HepG2 (cell line): Measurements from ENCODE around the gene P2RY6. TPM values are rescaled to one million over a fixed set of nuclear protein-coding genes. Genes with fewer than 3 reads are reported as not detected.
A peak's percentile ranks its signal among the peaks of the same experiment; 100 is the strongest.

Source experiments
- ATAC-seq: fragments of 200-7000 bp; cut with Tn5 transposase; 3 replicates; pipeline ENCODE4 v1.9.1; 2020; ENCODE audit warnings: mild to moderate bottlenecking, moderate library complexity
- BruUV-seq: library from RNA; stranded (reverse); fragments of 400-500 nt; replicated peaks from 2 replicates; lab custom pipeline; 2021; lab: Mats Ljungman, UMichigan
- CTCF ChIA-PET: fragments of 300-600 bp; formaldehyde crosslinking; extraction: SDS; loops from one replicate; lab custom pipeline; 2021; ENCODE audit warnings: low total read pairs, inconsistent platforms, low intra/inter-chr PET ratio; lab: Yijun Ruan, JAX
- POLR2A ChIA-PET: fragments of 350-600 bp; sonication (Branson Sonifier 250); formaldehyde crosslinking; loops from one replicate; lab custom pipeline; 2020; ENCODE audit warnings: antibody characterized with exemption, inconsistent platforms; lab: Yijun Ruan, JAX
- DNase-seq: peaks from one replicate; pipeline ENCODE4 v3.0.0-alpha.2; 2015; ENCODE audit warnings: low spot score
- FAIRE-seq: peaks from 3 replicates; lab custom pipeline; 2011; peaks lifted over from hg19 to GRCh38; lab: Jason Lieb, UNC
- H2AFZ ChIP-seq: one replicate; pipeline ENCODE4 v1.6.1; 2011; ENCODE audit warnings: low read length, inconsistent platforms
- H3K27ac ChIP-seq: fragments of 300-600 bp; 3 replicates; pipeline ENCODE4 v1.8.0; 2011; ENCODE audit warnings: mixed run types, mild to moderate bottlenecking, mixed read lengths, low read length, inconsistent platforms; ENCODE audit not compliant: insufficient read depth; ENCODE audit errors: extremely low read length
- H3K27me3 ChIP-seq, 2 experiments: fragments of 200-600 bp in 1 of 2; 2 replicates in 1 of 2; 3 replicates in 1 of 2; pipeline versions ENCODE4 v1.6.0 to v1.8.0; 2011; ENCODE audit warnings: low read length in 2 of 2, mild to moderate bottlenecking in 2 of 2, moderate library complexity in 2 of 2, inconsistent platforms in 1 of 2; ENCODE audit not compliant: insufficient read depth in 2 of 2, control insufficient read depth in 1 of 2
- H3K36me3 ChIP-seq, 2 experiments: fragments of 200-600 bp in 1 of 2; replicated peaks in 1 of 2; 2 replicates in 1 of 2; 3 replicates in 1 of 2; pipeline versions ENCODE4 v1.5.1 to v1.8.0; 2011; ENCODE audit warnings: low read length in 2 of 2, inconsistent platforms in 1 of 2; ENCODE audit not compliant: insufficient read depth in 2 of 2, control insufficient read depth in 1 of 2
- H3K4me1 ChIP-seq: 2 replicates; pipeline ENCODE4 v1.5.1; 2012; ENCODE audit warnings: low read length, inconsistent platforms; ENCODE audit not compliant: insufficient read depth
- H3K4me2 ChIP-seq: 2 replicates; pipeline ENCODE4 v1.6.0; 2011; ENCODE audit warnings: low read depth, low read length, inconsistent platforms
- H3K4me3 ChIP-seq, 3 experiments: fragments of 200-600 bp in 1 of 3; sonication (generic), shearing (Covaris generic) in 1 of 3; replicated peaks in 1 of 3; 2 replicates each; pipeline ENCODE4 v1.5.1; 2011 to 2016; ENCODE audit warnings: low read length in 3 of 3, inconsistent platforms in 2 of 3, low read depth in 2 of 3, mild to moderate bottlenecking in 2 of 3, control low read depth in 1 of 3, mixed read lengths in 1 of 3; ENCODE audit not compliant: insufficient read depth in 1 of 3
- H3K79me2 ChIP-seq: one replicate; pipeline ENCODE4 v1.6.1; 2011; ENCODE audit warnings: low read length, inconsistent platforms; ENCODE audit not compliant: insufficient read depth
- H3K9ac ChIP-seq: 2 replicates; pipeline ENCODE4 v1.6.0; 2011; ENCODE audit warnings: mild to moderate bottlenecking, low read depth, low read length, inconsistent platforms; ENCODE audit not compliant: insufficient read depth
- H3K9me3 ChIP-seq: 2 replicates; pipeline ENCODE4 v1.5.1; 2012; ENCODE audit warnings: mild to moderate bottlenecking, low read length
- H4K20me1 ChIP-seq: 2 replicates; pipeline ENCODE4 v1.6.0; 2011; ENCODE audit warnings: inconsistent platforms, mild to moderate bottlenecking, low read length, moderate library complexity; ENCODE audit not compliant: insufficient read depth
- BHLHE40 ChIP-seq: IDR thresholded peaks from 2 replicates; pipeline ENCODE4 v1.6.1; 2011; ENCODE audit warnings: low read length, improper control_type of control experiment
- HNRNPH1 ChIP-seq: fragments of 200-400 bp; formaldehyde crosslinking; optimal IDR thresholded peaks from 2 replicates; pipeline ENCODE3; 2017; ENCODE audit warnings: mild to moderate bottlenecking, low read depth, low read length
- ZBTB37 ChIP-seq: sonication (generic); formaldehyde crosslinking; IDR thresholded peaks from 2 replicates; pipeline ENCODE4 v1.4.0; 2020; ENCODE audit warnings: mild to moderate bottlenecking, missing genetic modification reagents
- WGBS: methylation state at CpG from one replicate; pipeline ENCODE4 v1.1.6; 2017; ENCODE audit warnings: low lambda C conversion rate; 5-methylcytosine and 5-hydroxymethylcytosine counted together
- in situ Hi-C: cut with HindIII; loops from 2 replicates; pipeline ENCODE4 v1.10.0; 2017; ENCODE audit warnings: low pct_unique_long_range_greater_than_20kb; ENCODE audit not compliant: extremely low pct_ligation_motif_present
- intact Hi-C: fragments of 100-400 bp; cut with micrococcal nuclease; formaldehyde crosslinking; loops from one replicate; pipeline ENCODE4 v1.10.0; 2022; ENCODE audit not compliant: unreplicated experiment
- polyA plus RNA-seq, 8 experiments: library from polyadenylated mRNA; depleted of rRNA in 3 of 8; stranded (reverse) in 7 of 8; unstranded in 1 of 8; fragments of >200 nt; fragmentation: Illumina TruSeq in 4 of 8; extraction: Trizol in 4 of 8; gene quantifications; 2 replicates each; pipeline versions ENCODE4 v1.2.1 to v1.2.3, GENCODE V29; 2011 to 2016; ENCODE audit warnings: low read depth in 4 of 8, missing spikeins in 1 of 8, mixed read lengths in 1 of 8; ENCODE audit not compliant: insufficient read depth in 1 of 8
- total RNA-seq, 5 experiments: library from RNA; depleted of rRNA; stranded (reverse); fragments of >200 nt; fragmentation: Illumina TruSeq; extraction: Trizol; gene quantifications; 2 replicates each; pipeline ENCODE4 v1.2.3, GENCODE V29; 2016; ENCODE audit warnings: low read depth in 1 of 5
- TF ChIP-seq, protein P1 (sequence below), 2 experiments: IDR thresholded peaks; 2 replicates each; pipeline ENCODE4 v1.6.1; 2011 to 2012; ENCODE audit warnings: low read length in 2 of 2, borderline replicate concordance in 1 of 2, low read depth in 1 of 2, mild to moderate bottlenecking in 1 of 2, moderate library complexity in 1 of 2

The P2RY6 gene
- total and polyA plus RNA-seq, 2 of the 13 experiments (the other 11 are each of a cell fraction or from before 2014, with no cell fraction given) = 0.09 to 0.29 TPM

DNA sequence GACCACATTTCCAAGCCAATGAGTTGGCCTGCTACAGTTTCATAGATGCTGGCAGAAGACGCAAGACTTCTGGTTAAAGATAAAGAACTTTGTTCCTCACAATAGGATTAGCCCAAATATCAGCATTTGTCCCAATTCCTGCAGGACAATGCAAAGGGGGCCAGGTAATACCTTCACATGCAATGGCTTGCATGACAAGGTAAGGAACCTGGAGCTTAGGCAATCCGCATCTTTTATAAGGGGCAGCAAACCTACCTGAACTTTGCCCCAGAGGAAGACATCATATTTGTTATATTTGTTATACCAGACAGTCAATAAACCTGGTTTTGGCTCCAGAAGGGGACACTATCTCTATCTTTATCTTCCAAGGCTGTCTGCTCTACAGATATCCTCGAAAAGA is 5.3 kb downstream of the P2RY6 start (continued):
- TF ChIP-seq ZBTB37 (CRISPR knock-in tag) = no peak
- TF ChIP-seq, protein P1, sequence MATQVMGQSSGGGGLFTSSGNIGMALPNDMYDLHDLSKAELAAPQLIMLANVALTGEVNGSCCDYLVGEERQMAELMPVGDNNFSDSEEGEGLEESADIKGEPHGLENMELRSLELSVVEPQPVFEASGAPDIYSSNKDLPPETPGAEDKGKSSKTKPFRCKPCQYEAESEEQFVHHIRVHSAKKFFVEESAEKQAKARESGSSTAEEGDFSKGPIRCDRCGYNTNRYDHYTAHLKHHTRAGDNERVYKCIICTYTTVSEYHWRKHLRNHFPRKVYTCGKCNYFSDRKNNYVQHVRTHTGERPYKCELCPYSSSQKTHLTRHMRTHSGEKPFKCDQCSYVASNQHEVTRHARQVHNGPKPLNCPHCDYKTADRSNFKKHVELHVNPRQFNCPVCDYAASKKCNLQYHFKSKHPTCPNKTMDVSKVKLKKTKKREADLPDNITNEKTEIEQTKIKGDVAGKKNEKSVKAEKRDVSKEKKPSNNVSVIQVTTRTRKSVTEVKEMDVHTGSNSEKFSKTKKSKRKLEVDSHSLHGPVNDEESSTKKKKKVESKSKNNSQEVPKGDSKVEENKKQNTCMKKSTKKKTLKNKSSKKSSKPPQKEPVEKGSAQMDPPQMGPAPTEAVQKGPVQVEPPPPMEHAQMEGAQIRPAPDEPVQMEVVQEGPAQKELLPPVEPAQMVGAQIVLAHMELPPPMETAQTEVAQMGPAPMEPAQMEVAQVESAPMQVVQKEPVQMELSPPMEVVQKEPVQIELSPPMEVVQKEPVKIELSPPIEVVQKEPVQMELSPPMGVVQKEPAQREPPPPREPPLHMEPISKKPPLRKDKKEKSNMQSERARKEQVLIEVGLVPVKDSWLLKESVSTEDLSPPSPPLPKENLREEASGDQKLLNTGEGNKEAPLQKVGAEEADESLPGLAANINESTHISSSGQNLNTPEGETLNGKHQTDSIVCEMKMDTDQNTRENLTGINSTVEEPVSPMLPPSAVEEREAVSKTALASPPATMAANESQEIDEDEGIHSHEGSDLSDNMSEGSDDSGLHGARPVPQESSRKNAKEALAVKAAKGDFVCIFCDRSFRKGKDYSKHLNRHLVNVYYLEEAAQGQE (IDR thresholded peaks at IDR 0.05; ENCODE audit: borderline replicate concordance in 1 of 2, low read depth in 1 of 2, low read length in 2 of 2) = no peak

DNA sequence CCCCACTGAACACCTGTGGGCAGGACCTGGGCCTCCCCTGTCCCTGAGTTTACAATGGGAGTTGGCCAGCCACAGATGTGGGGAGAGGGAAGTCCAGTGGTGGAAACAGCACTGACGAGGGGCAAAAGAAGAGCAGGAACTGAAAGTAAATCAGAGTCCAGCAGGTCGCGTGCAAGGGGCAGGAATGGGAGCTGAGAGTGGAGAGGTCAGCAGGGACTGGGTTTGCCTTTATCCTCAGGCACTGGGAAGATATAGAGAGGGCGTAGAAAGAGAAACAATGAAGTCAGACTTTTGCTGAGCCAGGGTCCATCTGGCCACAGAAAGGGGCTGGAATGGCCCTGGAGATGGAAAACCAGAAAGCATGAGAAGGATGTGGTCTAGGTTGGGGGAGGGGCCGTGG is 8.5 kb downstream of the P2RY6 start:
- intact Hi-C loops = no loop called here
- FAIRE-seq = no peak
- Histone ChIP-seq H3K36me3 (no peaks in the 10 kb centered on the region), H3K79me2 (no peaks in the 10 kb centered on the region), H3K9ac (no peak overlapping the region), H2AFZ (no peak overlapping the region), H3K4me2 (no peak overlapping the region; the same call in 1 of the 2 replicates), H3K4me3 (no peak overlapping the region), H3K27me3 (peaks cover 4 to 16% of the 10 kb centered on the region in 2 experiments; a peak in 4 of 5 replicates), H4K20me1 (no peaks in the 10 kb centered on the region), H3K9me3 (no peaks in the 10 kb centered on the region), H3K27ac (no peak overlapping the region), H3K4me1 (peaks cover 11% of the 10 kb centered on the region)
- no peak for DNase-seq
- ChIA-PET POLR2A (no interaction called here), CTCF (no interaction called here)
- ATAC-seq = peak; percentile 40
- no TSS peak for BruUV-seq
- TF ChIP-seq BHLHE40 (0 out of 2 replicates have a peak, but pooled peaks have one; percentile 18), HNRNPH1 (no peak)
- 11% methylated on average over 5 of the region's 5 CpGs for WGBS
- in situ Hi-C loops = no loop called here
